ENCODE results near the gene SMO. TPM values are rescaled to one million over a fixed set of nuclear protein-coding genes. Genes with fewer than 3 reads are reported as not detected.

SMO gene
- total and polyA plus RNA-seq, 9 of the 15 experiments (the other 6 are each of a cell fraction or from before 2014, with no cell fraction given): 0.05 to 0.13 (median 0.10) TPM; not detected in 5

GRCh38 chr7:129224251-129225205 lies 36.1 kb downstream of the SMO start, which contains the start of gene AHCYL2 (continued):
- TF ChIP-seq KHSRP (IDR thresholded peaks at IDR 0.05) (no peak), ZHX1 (conservative IDR thresholded peaks at IDR 0.05; ENCODE audit: low read length) (peak; percentile 98), ZNF384 (IDR thresholded peaks at IDR 0.05; ENCODE audit: low read depth, low read length) (0 out of 2 replicates have a peak, but pooled peaks have one; percentile 4), FOXO4 (CRISPR knock-in tag; IDR thresholded peaks at IDR 0.05) (peak; percentile 7; the same call in 1 of the 2 replicates), MXI1 (IDR thresholded peaks at IDR 0.05; ENCODE audit: low read depth, low read length) (0 out of 2 replicates have a peak, but pooled peaks have one; percentile 46), VEZF1 (CRISPR knock-in tag; IDR thresholded peaks at IDR 0.05) (peak; percentile 99), EHMT2 (IDR thresholded peaks at IDR 0.05) (no peak), MAZ (CRISPR knock-in tag; conservative IDR thresholded peaks at IDR 0.05 in 1 of 2, IDR thresholded peaks at IDR 0.05 in 1 of 2) (peak; percentile 67 to 97), ZNF668 (CRISPR knock-in tag; IDR thresholded peaks at IDR 0.05) (no peak)

Data from K562 (cell line).